Measurements from ENCODE around the gene ZDHHC24.

DNA sequence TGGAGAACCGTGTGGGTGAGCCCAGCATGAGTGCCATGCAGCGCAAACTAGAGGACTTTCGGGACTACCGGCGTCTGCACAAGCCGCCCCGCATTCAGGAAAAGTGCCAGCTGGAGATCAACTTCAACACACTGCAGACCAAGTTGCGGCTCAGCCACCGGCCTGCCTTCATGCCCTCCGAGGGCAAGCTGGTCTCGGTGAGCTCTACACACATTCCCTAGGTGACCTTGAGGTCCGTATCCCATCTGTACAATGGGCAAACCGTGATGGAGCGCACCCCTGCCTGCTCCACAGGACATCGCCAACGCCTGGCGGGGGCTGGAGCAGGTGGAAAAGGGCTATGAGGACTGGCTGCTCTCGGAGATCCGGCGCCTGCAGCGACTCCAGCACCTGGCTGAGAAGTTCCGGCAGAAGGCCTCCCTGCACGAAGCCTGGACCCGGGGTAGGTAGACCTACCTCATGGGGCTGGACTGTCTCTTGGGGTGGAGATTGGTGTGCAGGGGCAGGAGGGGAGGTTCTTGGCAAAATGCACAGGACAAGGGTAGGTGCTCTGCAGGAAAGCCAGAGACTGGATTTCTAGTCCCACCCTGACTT lies 12.0 kb upstream of the ZDHHC24 start:
- no peak for TF ChIP-seq POLR2A (IDR thresholded peaks at IDR 0.05; ENCODE audit: extremely low read depth, insufficient read length)
- TF ChIP-seq, protein P1, sequence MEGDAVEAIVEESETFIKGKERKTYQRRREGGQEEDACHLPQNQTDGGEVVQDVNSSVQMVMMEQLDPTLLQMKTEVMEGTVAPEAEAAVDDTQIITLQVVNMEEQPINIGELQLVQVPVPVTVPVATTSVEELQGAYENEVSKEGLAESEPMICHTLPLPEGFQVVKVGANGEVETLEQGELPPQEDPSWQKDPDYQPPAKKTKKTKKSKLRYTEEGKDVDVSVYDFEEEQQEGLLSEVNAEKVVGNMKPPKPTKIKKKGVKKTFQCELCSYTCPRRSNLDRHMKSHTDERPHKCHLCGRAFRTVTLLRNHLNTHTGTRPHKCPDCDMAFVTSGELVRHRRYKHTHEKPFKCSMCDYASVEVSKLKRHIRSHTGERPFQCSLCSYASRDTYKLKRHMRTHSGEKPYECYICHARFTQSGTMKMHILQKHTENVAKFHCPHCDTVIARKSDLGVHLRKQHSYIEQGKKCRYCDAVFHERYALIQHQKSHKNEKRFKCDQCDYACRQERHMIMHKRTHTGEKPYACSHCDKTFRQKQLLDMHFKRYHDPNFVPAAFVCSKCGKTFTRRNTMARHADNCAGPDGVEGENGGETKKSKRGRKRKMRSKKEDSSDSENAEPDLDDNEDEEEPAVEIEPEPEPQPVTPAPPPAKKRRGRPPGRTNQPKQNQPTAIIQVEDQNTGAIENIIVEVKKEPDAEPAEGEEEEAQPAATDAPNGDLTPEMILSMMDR (IDR thresholded peaks at IDR 0.05; ENCODE audit: low read depth, low read length): no peak

Data from NB4 (cell line).